ENCODE results near the gene MT3.

- TF ChIP-seq MXI1 (IDR thresholded peaks at IDR 0.05; ENCODE audit: low read depth, low read length) = no peak
- no peak for TF ChIP-seq CTCF (IDR thresholded peaks at IDR 0.05)
- TF ChIP-seq MEF2A (IDR thresholded peaks at IDR 0.05; ENCODE audit: borderline replicate concordance, low read depth) = no peak
- TF ChIP-seq REST (IDR thresholded peaks at IDR 0.05; ENCODE audit: low read depth, low read length) = no peak
These were observed 49.7 kb upstream of the MT3 start for GRCh38 chr16:56539656-56540055.

Measured in SK-N-SH (cell line).